8988T (cell line): ENCODE measurements around the gene EOLA2.
"Not testable (repeated sequence)": the region's sequence is repeated elsewhere in the genome, so short reads cannot be mapped to it uniquely, and the experiment has no call there.

Experiments used
- DNase-seq: peaks from one replicate; pipeline ENCODE4 v3.0.0; 2011

Gene EOLA2

DNA sequence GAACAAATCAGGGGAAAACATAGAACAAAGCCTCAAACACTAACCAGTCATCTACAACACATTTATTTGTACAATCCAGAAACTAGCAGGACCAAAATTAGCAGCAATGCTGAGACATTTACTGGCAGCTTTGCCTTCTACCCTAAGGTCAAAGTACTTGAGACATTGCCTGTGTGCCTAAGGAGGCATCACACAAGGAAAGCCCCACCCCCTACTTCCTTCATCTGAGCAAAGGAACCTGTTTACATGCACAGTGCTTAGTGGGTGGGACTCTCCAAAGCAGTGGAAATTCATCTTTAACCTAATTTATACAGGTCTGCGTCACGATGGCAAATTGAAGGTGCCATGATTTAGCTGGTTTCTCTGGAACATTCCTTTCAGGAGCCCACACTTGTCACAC is 6.1 kb downstream of the EOLA2 start:
- not testable (repeated sequence) for DNase-seq

DNA sequence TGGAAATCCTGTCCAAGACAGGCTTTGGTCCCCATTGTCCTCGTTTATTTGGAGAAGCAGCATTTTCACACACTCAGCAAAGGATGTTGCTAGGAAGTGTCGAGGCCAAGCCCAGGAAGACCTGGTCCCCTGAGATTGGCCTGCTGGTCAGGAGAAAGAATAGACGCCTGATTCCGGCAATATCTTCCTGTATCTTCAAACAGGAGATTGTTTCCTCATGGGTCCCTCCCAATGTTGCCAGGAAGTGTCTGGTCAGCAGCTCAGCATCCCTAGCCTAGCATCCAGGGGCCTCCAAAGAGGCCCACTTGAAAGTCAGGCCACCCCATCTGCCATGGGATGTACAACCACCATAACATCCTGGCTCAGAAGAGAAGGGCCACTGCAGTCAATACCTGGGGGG is 6.9 kb downstream of the EOLA2 start:
- DNase-seq = not testable (repeated sequence)

DNA sequence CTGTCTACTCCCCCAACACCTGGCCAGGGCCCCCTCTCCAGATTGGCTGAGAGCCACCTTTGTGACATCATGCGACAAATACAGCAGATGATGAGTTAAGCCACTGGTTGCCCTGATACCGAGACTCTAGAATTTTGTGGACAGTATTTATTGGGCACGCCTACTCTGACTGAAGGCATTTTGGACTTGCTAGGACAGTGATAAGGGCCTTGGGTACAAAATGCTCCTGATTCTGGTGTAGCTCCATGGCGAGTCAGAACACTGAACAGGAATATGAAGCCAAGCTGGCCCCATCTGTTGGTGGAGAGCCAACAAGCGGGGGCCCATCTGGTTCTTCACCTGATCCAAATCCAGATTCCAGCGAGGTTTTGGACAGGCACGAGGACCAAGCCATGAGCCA is 8.9 kb downstream of the EOLA2 start, which contains the start of gene HSFX4:
Gene HSFX4, plus strand, starts transcription at position 174 of the 400 bp plus-strand sequence. Its CDS starts 72 bp downstream, at position 246.
- not testable (repeated sequence) for DNase-seq

DNA sequence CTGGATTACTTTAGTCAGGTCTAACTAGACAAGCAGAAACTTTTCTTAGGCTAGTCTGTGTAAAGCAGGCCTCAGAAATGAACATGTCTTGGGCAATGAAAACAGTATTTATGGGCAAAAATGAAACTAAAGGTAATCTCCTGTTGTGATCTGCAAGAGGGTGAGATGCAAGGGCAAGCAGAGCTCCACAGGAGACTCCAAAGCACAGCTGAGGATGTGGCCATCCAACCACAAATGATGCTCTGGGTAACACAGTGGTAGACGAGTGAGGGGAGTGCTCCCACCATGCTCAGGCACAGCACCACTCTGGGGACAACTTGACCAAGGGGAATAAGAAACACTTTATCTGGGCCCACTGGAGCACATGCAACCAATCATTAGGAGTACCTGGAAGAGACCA is 9.7 kb downstream of the EOLA2 start:
- DNase-seq = not testable (repeated sequence)

DNA sequence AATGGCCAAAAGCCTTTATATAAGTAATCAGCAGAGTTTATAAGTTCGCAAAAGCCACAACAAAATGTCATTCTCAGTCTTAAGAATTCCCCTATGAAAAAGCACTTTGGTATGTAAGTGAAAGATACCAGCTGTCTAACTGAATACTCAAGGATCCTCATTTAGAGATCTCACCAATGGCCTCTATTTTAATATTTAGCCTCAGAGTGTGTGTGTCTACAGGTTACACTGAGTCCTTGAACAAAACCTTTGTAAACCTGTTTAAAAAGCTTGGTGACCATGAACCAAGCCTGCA is 10.4 kb downstream of the EOLA2 start:
- not testable (repeated sequence) for DNase-seq

DNA sequence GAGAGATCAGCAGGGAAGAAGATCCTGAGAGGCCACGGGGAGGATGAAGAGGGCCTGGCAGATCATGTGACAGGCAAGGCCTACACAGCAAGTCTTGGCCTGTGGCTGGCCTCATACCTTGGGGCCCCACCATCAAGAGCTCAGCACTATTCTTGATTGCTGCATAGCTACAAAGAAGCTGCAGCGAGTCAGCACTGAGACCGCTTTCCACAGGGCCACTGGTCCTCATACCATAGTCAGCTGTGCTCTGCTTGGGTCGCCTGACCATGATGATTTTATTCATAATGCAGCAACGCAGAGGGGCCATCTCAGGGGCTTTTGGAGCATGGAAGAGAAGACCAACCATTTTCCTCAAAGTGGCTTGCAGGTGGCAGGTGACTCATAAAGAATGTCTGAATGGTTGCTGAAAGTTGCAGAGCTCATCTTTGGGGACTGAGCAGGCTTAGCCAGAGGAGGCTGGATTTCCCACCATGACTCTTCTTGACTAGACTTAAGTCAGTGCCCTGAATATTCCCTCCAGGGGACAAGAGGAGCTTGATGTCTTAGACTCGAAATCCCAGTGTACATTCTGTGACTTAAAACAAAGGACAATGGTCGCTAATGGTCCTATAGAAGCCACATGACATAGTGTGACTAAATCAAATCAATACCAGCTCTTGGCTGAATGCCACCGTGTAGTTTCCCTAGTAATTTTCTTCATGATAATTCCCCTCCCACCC is 10.9 kb downstream of the EOLA2 start:
- not testable (repeated sequence) for DNase-seq

DNA sequence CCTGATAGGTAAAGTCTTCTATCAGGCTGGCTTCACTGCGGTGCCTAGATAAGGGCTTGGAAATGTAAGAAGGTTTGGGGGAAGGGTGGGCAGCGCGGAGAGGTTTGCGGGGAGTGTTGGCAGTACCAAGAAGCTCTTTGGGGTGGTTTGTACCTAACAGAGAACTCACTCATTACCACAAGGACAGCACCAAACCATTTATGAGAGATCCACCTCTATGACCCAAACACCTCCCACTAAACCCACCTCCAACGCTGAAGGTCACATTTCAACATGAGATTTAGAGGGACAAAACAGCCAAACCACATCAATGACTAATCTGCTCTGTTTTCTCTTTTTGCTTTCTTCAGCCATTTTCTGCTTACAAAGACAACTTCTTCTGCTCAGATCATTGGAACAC is 13.9 kb downstream of the EOLA2 start:
- DNase-seq = not testable (repeated sequence)

DNA sequence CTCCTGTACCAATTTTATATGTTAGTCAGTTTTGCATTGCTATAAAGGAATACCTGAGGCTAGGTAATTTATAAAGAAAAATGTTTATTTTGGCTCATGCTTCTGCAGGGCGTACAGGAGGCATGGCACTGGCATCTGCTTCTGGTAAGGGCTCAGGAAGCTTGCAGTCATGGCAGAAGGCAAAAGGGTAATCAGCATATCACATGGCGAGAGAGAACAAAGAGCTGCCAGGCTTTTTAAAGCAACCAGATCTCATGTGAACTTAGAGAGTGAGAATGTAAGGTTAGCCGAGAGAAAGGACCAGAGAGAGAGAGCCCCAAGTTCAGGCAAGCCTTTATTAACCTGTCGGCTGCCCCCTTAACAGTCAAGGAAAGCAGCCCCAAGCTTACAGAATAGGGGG is 14.5 kb downstream of the EOLA2 start:
- not testable (repeated sequence) for DNase-seq

DNA sequence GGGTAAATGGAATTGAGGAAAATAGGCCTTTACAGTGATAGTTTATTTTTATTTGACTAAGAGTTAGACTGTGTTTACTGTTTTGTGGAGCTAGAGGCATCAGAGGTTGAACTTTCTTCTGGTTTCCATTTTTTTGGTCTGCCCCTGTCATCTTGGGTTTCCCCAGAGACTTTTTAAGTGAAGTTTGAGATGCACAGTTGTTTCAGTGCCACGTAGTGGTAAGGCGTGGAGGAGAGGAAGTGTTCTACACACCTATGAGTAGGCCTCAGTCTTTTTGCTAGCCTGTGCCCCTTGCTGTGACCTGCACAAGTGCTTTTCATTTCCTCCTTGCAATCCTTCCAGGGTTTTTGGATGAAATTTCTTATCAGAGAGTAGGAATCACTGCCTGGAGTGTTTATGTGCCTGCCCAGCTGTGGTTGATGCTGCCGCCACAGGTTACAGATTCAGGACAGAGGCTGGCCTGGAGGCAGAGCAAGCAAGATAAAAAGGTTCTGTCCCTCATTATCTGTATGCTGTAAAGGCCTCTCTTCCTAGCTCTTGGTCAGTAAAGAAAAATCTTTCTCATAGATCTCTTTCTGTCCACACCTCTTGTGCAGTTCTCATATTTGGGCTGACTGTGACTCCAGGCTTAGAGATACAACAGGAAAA is 21.4 kb downstream of the EOLA2 start:
- DNase-seq = no peak

DNA sequence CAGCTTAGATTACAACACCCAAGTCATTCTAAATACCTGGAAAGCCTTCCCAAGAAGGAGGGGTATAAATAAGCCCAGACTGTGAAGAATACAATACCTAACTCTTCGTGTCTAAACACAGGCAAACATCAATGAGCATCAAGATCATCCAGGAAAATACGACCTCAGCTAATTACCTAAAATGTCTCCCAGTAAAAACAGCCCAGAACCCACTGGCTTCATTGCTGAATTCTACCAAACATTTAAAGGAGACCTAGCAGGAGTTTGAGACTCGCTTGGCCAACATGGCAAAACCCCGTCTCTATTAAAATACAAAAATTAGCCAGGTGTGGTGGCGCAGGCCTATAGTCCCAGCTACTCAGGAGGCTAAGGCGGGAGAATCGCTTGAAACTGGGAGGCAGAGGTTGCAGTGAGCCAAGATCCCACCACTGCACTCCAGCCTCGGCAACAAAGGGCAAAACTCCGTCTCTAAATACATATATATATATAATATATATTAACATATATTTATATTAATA is 28.1 kb downstream of the EOLA2 start:
- DNase-seq = no peak

DNA sequence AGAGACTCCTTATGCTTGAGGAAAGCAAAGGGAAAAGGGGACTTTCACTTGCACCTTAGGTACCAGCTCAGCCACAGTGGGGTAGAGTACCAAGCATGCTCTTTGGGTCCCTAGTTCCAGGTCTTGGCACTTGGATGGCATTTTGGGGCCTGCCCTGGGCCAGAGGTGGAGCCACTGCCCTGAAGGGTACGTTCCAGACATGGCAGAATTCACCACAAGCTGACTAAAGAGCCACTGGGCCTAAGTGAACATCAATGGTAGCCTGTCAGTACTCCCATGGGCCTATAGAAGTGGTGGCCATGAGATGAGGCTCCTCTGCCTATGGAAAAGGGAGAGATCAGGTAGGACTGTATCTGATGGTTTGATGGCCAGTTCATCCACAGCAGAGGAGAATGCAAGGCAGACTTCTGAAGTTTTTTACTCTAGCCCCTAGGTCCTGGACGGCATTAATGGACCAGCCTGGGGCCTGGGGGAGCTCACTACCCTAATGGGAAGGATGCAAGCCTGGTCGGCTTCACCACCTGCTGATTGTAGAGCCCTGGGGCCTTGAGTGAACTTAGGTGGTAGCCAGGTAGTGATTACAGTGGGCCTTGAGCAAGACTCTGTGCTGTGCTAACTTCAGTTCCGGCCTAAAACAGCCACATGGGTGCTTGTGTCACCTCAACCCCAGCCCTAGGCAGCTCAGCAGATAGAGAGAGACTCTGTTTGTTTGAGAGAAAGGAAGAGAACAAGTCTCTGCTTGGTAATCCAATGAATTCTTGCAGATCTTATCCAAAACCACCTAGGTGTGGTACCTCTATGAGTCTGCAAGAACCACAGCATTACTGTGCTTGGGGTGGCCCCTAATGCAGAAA is 28.7 kb downstream of the EOLA2 start:
- no peak for DNase-seq

DNA sequence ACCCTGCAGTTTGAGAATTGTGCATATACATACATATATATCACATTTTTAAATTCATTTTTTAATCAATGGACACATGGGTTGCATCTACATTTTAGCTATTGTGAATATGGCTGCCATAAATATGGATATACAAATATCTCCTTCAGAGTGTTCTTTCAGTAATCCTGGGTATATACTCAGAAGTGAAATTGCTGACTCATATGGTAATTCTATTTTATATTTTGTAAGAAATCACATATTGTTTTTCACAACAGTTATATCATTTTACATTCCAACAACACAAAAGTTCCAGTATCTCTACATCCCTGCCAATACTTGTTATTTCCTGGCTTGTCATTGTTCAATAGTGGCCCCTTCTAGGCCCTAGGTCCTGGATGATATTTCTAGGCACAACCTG is 29.6 kb downstream of the EOLA2 start:
- no peak for DNase-seq

DNA sequence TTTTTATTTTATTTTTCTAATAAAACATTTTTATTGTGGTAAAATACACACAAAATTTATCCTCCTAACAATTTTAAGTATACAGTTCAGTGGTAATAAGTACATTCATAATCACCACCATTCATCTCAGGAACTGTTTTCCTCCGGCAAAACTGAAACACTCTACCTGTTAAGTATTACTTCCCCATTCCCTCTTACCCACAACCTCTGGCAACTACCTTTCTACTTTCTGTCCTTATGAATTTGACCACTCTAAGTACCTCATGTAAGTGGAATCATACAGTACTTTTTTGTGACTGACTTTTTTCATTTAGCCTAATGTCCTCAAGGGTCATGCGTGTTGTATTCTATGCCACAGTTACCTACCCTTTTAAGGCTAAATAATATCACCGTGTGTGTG is 30.0 kb downstream of the EOLA2 start:
- DNase-seq = no peak

DNA sequence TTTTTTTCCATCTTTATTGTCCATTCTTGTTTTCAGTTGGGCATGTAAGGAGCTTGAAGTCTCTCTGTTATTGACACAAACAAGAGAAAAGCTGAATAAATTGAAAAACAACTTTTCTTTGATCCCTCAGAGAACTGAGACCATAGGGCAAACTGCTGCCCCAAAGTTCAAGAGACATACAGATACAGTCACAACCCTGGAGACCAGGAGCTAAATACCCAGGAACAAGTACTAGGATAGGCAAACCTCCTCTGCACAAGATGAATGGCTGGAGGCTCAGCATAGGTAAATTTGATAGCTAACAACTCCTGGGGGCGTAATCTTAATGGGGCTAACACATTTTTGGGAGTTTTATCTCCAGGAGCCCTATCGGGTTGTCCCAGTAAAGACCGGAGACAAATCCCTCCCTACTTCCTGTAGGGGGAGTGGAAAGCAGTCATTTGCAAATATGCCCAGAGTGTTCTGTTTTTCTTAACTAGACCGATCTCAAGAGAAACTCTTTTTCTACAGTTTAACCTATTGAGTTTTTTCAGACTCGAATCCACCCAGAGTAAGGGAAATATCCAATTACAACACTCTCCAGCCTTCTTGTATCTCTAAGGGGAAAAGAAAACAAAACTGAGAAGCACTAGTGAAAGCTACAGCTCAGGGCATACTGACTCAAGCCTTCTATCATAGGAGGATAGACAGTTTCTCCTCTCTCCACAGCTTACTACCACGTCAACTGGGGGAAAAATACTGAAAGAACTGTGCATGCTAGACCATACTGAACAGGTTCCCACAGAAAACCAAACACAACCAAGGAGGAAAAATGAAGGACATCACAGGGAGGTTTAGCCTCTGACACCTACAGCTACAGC is 34.2 kb downstream of the EOLA2 start:
- no peak for DNase-seq

DNA sequence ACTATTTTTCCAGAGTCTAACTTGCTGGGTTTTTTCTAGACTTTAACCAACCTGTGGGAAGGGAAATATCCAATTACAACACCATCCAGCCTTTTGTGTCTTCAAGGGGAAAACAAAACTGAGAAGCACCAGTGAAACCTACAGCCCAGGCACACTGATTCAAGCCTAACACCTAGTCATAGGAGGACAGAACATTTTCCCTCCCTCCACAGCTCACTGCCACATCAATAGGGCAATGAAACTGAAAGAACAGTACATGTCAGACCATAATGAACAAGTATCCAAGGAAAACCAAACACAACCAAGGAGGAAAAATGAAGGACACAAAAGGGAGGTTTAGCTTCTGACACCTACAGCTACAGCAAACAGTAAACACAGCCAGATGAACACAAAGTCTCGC is 39.7 kb downstream of the EOLA2 start:
- no peak for DNase-seq

DNA sequence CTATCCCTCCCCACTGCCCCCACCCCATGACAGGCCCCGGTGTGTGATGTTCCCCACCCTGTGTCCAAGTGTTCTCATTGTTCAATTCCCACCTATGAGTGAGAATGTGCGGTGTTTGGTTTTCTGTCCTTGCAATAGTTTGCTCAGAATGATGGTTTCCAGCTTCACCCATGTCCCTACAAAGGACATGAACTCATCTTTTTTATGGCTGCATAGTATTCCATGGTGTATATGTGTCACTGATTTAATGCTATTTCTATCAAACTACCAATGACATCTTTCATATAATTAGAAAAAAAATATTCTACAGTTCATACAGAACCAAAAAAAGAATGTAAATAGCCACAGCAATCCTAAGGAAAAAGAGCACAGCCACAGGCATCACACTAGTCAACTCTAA is 47.5 kb downstream of the EOLA2 start:
- not testable (repeated sequence) for DNase-seq
